DMS114 treated with DMSO at 0.1 percent for 48 hours (cell line): ENCODE results near the gene UBE2U.

Experiments
- DNase-seq: peaks from one replicate; lab custom pipeline; 2025; ENCODE audit not compliant: unreplicated experiment; lab: John Stamatoyannopoulos, UW

Gene UBE2U

DNA sequence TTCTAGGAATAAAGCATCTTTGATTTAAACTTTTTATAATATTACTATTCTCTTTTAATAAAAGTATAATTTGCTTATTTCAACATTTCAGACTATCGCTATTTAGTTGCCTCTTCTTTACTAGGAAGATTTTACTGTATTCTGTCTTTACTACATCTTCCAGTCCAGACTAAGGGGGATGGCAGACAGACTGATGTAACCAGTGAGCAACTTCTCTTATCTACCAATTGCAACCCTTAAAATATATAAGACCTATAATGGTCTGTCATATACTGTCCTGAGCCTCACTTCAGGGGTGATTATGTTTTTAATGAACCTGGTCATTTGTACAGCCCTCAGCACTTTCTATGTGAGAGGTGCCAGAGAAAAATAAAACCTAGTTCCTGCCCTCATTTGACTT is 87.0 kb downstream of the UBE2U start:
- no peak for DNase-seq

GRCh38 chr1:64291931-64292330 is 88.5 kb downstream of the UBE2U start:
- DNase-seq: no peak

- DNase-seq: no peak
Measured at GRCh38 chr1:64292399-64292798, 89.0 kb downstream of the UBE2U start.

GRCh38 chr1:64293820-64294219 is 90.4 kb downstream of the UBE2U start:
- no peak for DNase-seq

DNA sequence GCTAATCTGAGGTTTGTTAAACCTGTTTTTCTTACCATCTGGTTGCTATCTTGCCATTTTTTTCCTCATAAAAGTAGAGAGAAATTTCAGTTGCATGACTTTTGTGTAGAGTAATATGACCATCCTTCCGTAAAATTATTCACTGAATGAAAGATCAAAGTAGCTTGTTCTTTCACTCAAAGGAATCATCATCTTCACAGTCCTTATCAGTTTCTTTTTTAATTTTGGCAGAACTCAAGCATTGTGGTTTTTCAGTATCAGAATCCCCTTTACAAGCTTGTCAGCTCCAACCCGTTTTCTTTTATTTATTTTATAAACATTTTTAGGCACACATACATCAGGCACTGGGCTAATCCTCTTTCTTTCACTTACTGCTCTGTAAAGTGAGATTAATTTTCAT is 91.7 kb downstream of the UBE2U start:
- no peak for DNase-seq

DNA sequence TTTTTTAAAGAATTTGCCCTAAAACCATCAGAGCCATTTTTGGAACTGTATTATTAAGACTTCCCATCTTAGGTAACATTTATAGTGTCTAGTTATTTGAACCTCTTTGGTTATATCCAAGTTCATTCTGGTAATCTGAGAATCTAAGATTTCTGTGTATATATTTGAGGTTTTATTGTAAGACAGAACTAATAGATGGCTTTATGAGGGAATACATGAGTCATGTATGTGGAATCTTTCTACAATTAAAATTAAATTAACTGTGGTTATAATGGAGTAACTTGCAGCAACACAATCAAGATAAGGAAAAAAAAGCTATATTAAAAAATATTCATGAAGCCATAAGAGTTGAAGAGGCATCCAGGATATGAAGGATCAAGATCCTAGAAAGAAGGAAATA is 92.1 kb downstream of the UBE2U start:
- DNase-seq: no peak

GRCh38 chr1:64296459-64296858 is 93.0 kb downstream of the UBE2U start:
- no peak for DNase-seq

- DNase-seq: no peak
Measured at GRCh38 chr1:64302194-64302593, 98.8 kb downstream of the UBE2U start.

GRCh38 chr1:64302971-64303370 is 99.5 kb downstream of the UBE2U start:
- no peak for DNase-seq

DNA sequence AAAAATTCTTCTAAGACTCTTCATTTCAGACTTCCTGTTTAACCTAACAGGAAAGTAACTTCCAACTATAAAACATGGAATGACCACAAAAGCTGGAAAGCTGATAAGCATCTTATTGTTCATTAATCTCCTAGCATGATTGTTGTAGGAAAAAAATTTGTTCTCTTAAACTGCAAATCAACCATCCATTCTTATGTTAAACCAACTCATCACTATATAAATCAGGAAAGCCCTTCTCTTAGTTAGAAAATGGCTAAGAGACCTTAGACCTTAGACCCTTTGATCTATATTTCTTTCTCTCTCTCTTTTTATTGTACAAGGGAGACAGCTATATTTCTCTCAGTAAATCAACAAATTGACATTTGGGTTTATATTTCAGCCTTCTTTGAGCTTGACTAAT is 101.4 kb downstream of the UBE2U start:
- no peak for DNase-seq

DNA sequence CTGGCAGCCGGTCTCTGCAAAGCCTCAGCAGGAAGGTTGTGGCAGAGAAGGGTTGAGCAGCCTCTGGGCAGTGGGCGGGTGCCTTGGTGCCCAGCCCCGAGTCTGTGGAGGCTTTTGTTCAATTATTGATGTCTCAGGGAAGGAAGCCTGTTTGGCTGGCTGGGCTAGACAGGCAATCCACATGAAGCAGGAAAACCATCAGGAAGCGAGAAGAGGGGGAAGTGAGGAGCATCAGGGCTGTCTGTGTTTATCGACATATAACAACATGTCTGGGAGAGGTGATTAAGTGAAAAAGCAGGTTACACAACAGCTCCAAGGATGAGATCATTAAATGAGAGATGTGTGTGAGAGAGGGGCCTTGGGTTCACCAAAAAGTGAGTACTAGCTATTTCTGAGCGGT is 105.4 kb downstream of the UBE2U start:
- DNase-seq: no peak

- DNase-seq: no peak
Measured at GRCh38 chr1:64309431-64309831, 106.0 kb downstream of the UBE2U start.

GRCh38 chr1:64310760-64311159 is 107.3 kb downstream of the UBE2U start:
- DNase-seq: no peak

DNA sequence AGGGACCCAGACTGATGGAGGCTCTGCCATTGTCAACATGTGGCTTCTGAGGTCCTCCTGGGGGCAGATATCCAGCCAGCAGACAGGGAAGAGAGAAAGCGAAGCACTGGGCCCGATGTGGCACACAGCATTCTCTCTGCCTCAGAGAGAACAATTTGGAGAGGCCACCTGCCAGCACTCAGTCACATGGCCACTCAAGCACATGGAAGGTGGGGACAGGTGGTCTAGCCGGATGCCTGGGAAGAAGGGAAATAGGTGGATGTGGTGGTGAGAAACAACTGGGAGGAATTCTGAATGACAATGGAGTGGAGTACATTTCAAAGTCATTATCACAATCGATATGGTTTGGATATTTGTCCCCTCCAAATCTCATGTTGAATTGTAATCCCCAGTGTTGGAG is 109.0 kb downstream of the UBE2U start:
- no peak for DNase-seq

DNA sequence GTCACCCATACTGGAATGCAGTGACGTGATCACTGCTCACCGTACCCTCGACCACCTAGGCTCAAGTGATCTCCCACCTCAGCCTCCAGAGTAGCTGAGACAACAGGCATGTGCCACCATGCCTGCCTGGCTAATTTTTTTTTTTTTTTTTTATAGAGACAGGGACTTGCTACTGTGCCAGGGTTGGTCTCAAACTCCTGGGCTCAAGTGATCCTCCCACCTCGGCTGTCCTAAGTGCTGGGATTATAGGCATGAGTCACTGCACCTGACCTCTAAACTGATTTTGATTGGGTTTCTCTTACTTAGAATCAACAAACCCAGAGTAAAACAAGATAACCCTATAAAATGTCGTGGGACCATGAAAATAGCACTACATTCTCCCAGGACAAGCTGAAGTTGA is 112.0 kb downstream of the UBE2U start:
- no peak for DNase-seq
